Esophagus squamous epithelium (tissue), 5 donors: ENCODE results near the gene HBA1. TPM values are rescaled to one million over a fixed set of nuclear protein-coding genes. Genes with fewer than 3 reads are reported as not detected.
"Not testable (repeated sequence)": the region's sequence is repeated elsewhere in the genome, so short reads cannot be mapped to it uniquely, and the experiment has no call there.

Source experiments
- DNase-seq: peaks from one replicate; lab custom pipeline; 2025; lab: John Stamatoyannopoulos, UW
- H3K27ac ChIP-seq, 4 donors: fragments of 200-600 bp; sonication (generic); one replicate each; pipeline ENCODE4 v1.5.1; 2016 to 2019; ENCODE audit warnings: mild to moderate bottlenecking in 1 of 4
- H3K27me3 ChIP-seq, 4 donors: fragments of 200-600 bp; sonication (generic); 1 replicate in 3 of 4; 2 replicates in 1 of 4; pipeline versions ENCODE4 v1.5.1 to v1.6.0; 2017 to 2021; ENCODE audit warnings: antibody characterized with exemption in 1 of 4
- H3K36me3 ChIP-seq, 3 donors: fragments of 200-600 bp; sonication (generic); one replicate each; pipeline ENCODE4 v1.5.1; 2016 to 2019
- H3K4me1 ChIP-seq, 3 donors: fragments of 200-600 bp; sonication (generic); one replicate each; pipeline ENCODE4 v1.5.1; 2017 to 2019
- H3K4me3 ChIP-seq, 4 donors: fragments of 200-600 bp; sonication (generic); 1 replicate in 3 of 4; 2 replicates in 1 of 4; pipeline ENCODE4 v1.5.1; 2016 to 2019; ENCODE audit warnings: mild to moderate bottlenecking in 2 of 4, moderate library complexity in 1 of 4
- H3K9me3 ChIP-seq, 3 donors: fragments of 200-600 bp; sonication (generic); one replicate each; pipeline ENCODE4 v1.5.1; 2016 to 2019
- POLR2A ChIP-seq, 4 donors: fragments of 450-650 bp; IDR thresholded peaks; one replicate each; pipeline ENCODE4 v1.6.1; 2017; ENCODE audit warnings: antibody characterized with exemption in 4 of 4, mild to moderate bottlenecking in 4 of 4, moderate library complexity in 3 of 4
- WGBS, 2 donors: methylation state at CpG; one replicate each; pipeline ENCODE4 v1.1.5; 2018; 5-methylcytosine and 5-hydroxymethylcytosine counted together
- intact Hi-C: fragments of 100-400 bp; cut with DNase I; formaldehyde crosslinking; loops from one replicate; pipeline ENCODE4 v1.15.0; 2022
- total RNA-seq, 4 donors: library from RNA; depleted of rRNA; stranded (reverse); fragments of >200 nt; gene quantifications; one replicate each; pipeline ENCODE4 v1.1.0, GENCODE V29; 2016
- TF ChIP-seq, protein P1 (sequence below), 6 experiments: fragments of 450-650 bp in 4 of 6; fragments of 200-600 bp in 2 of 6; sonication (generic) in 2 of 6; IDR thresholded peaks; one replicate each; pipeline ENCODE4 v1.5.1; 2016 to 2019; ENCODE audit warnings: antibody characterized with exemption in 6 of 6, mild to moderate bottlenecking in 4 of 6, moderate library complexity in 4 of 6
- donor health status: DM: yes; HTN: yes; CAD: no.

Gene HBA1
- total RNA-seq, 4 donors from 2014 or later = 1.0 to 12.9 TPM; not detected in 2

DNA sequence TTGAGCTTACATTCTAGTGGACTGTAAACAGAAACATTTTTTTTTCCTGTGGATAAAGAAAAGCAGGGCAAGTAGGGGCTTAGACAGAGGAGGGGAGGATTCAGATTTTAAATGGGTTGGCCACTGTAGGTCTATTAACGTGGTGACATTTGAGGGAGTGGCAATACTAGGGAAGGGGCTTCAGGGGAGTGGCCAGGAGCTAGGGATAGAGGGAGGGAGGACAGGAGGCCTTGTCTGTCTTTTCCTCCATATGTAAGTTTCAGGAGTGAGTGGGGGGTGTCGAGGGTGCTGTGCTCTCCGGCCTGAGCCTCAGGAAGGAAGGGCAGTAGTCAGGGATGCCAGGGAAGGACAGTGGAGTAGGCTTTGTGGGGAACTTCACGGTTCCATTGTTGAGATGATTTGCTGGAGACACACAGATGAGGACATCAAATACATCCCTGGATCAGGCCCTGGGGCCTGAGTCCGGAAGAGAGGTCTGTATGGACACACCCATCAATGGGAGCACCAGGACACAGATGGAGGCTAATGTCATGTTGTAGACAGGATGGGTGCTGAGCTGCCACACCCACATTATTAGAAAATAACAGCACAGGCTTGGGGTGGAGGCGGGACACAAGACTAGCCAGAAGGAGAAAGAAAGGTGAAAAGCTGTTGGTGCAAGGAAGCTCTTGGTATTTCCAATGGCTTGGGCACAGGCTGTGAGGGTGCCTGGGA, 17.2 kb upstream of the HBA1 start:
- no peak overlapping the region for H3K27ac ChIP-seq
- no peak overlapping the region for H3K4me3 ChIP-seq
- peaks cover 0 to 88% (median 6%) of the 10 kb centered on the region in 4 donors for H3K27me3 ChIP-seq
- DNase-seq = no peak
- no peak for TF ChIP-seq POLR2A (IDR thresholded peaks at IDR 0.05)
- TF ChIP-seq, protein P1, sequence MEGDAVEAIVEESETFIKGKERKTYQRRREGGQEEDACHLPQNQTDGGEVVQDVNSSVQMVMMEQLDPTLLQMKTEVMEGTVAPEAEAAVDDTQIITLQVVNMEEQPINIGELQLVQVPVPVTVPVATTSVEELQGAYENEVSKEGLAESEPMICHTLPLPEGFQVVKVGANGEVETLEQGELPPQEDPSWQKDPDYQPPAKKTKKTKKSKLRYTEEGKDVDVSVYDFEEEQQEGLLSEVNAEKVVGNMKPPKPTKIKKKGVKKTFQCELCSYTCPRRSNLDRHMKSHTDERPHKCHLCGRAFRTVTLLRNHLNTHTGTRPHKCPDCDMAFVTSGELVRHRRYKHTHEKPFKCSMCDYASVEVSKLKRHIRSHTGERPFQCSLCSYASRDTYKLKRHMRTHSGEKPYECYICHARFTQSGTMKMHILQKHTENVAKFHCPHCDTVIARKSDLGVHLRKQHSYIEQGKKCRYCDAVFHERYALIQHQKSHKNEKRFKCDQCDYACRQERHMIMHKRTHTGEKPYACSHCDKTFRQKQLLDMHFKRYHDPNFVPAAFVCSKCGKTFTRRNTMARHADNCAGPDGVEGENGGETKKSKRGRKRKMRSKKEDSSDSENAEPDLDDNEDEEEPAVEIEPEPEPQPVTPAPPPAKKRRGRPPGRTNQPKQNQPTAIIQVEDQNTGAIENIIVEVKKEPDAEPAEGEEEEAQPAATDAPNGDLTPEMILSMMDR (IDR thresholded peaks at IDR 0.05) = no peak
- intact Hi-C loops = no loop called here
- no peaks in the 10 kb centered on the region for H3K36me3 ChIP-seq
- H3K4me1 ChIP-seq = peaks cover 3 to 8% (median 7%) of the 10 kb centered on the region in 3 donors
- WGBS, 2 donors = 48 to 50% methylated on average over 6 of the region's 6 CpGs
- no peaks in the 10 kb centered on the region for H3K9me3 ChIP-seq

- peaks cover under 1 to 82% (median 5%) of the 10 kb centered on the region in 4 donors for H3K27me3 ChIP-seq
- 81% methylated on average over 5 of the region's 20 CpGs; no CpG with 5 or more reads in 1 of the 2 donors for WGBS, 2 donors
- H3K9me3 ChIP-seq, H3K36me3 ChIP-seq, intact Hi-C loops, H3K27ac ChIP-seq, H3K4me3 ChIP-seq, H3K4me1 ChIP-seq, DNase-seq: not testable (repeated sequence)
Measured at GRCh38 chr16:160242-160641, 16.2 kb upstream of the HBA1 start.

DNA sequence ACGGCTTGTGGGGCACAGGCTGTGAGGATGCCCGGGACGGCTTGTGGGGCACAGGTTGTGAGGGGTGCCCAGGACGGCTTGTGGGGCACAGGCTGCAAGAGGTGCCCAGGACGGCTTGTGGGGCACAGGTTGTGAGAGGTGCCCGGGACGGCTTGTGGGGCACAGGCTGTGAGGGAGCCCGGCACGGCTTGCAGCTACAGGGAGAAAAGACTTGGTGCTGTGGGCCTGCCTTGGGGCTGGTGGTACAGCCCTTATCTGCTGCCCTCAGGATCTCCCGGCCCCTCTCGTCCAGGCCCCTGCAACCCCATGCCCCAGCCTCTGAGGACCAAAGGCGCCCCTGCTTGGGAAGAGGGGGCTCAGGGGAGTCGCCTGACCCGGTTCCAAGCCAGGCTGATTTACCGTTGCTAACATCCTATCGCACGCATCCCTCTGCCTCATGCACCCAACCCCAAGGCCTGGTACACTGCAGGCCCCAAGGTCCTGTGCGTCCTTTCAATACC, 15.7 kb upstream of the HBA1 start:
- H3K27ac ChIP-seq = no peak overlapping the region
- intact Hi-C loops = no loop called here
- TF ChIP-seq POLR2A (IDR thresholded peaks at IDR 0.05) = no peak
- TF ChIP-seq, protein P1 (IDR thresholded peaks at IDR 0.05) = no peak
- peaks cover 6 to 82% (median 8%) of the 10 kb centered on the region in 4 donors for H3K27me3 ChIP-seq
- H3K4me1 ChIP-seq = peaks cover 5 to 9% (median 8%) of the 10 kb centered on the region in 3 donors
- WGBS, 2 donors = 46 to 61% methylated on average over 12 of the region's 18 CpGs
- H3K9me3 ChIP-seq = no peaks in the 10 kb centered on the region
- no peak overlapping the region for H3K4me3 ChIP-seq
- DNase-seq = no peak
- H3K36me3 ChIP-seq = no peaks in the 10 kb centered on the region

GRCh38 chr16:162271-162991, 14.0 kb upstream of the HBA1 start:
- TF ChIP-seq, protein P1 (IDR thresholded peaks at IDR 0.05) = no peak
- no peak for TF ChIP-seq POLR2A (IDR thresholded peaks at IDR 0.05)
- no peak overlapping the region for H3K4me3 ChIP-seq
- H3K27me3 ChIP-seq = peaks cover 7 to 82% (median 22%) of the 10 kb centered on the region in 4 donors
- no peaks in the 10 kb centered on the region for H3K9me3 ChIP-seq
- no peaks in the 10 kb centered on the region for H3K36me3 ChIP-seq
- DNase-seq = no peak
- no peak overlapping the region for H3K27ac ChIP-seq
- intact Hi-C loops = no loop called here
- WGBS, 2 donors = 81 to 90% methylated on average over 6 to 9 of the region's 13 CpGs
- peaks cover 15 to 21% (median 17%) of the 10 kb centered on the region in 3 donors for H3K4me1 ChIP-seq

- H3K4me3 ChIP-seq, H3K27ac ChIP-seq, DNase-seq, intact Hi-C loops, H3K9me3 ChIP-seq, H3K36me3 ChIP-seq: not testable (repeated sequence)
- 57% methylated on average over 1 of the region's 10 CpGs; no CpG with 5 or more reads in 1 of the 2 donors for WGBS, 2 donors
- Histone ChIP-seq H3K4me1 (peaks cover 15 to 21% (median 17%) of the 10 kb centered on the region in 3 donors), H3K27me3 (peaks cover 7 to 84% (median 29%) of the 10 kb centered on the region in 4 donors)
Measured at GRCh38 chr16:163139-163538, 13.3 kb upstream of the HBA1 start.

DNA sequence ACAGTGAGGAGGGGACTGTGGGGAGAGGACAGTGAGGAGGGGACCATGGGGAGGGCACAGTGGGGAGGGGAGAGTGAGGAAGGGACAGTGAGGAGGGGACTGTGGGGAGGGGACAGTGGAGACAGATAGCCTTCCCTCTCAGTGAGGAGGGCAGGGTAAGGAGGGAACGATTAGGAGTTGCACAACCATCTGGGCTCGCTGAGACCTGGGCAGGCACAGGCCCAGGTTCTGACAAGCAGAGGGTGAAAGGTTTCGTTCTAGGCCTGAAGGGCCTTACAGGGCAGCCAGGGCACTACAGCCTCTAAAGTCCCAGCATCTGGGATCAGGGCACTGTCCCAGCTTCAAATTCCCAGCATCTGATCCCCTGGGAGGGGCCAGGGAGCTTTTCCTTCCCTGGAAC, 12.8 kb upstream of the HBA1 start:
- H3K4me3 ChIP-seq, H3K27ac ChIP-seq, H3K36me3 ChIP-seq, intact Hi-C loops, DNase-seq, H3K9me3 ChIP-seq: not testable (repeated sequence)
- 0 to 24% methylated on average over 1 to 3 of the region's 3 CpGs for WGBS, 2 donors
- peaks cover 7 to 84% (median 32%) of the 10 kb centered on the region in 4 donors for H3K27me3 ChIP-seq
- H3K4me1 ChIP-seq = peaks cover 15 to 21% (median 17%) of the 10 kb centered on the region in 3 donors

- H3K4me1 ChIP-seq = peaks cover 15 to 21% (median 17%) of the 10 kb centered on the region in 3 donors
- WGBS, 2 donors = no CpG with 5 or more reads among the region's 80 CpGs
- H3K4me3 ChIP-seq, DNase-seq, H3K27ac ChIP-seq, intact Hi-C loops, H3K9me3 ChIP-seq, H3K36me3 ChIP-seq: not testable (repeated sequence)
- H3K27me3 ChIP-seq = peaks cover 7 to 84% (median 32%) of the 10 kb centered on the region in 4 donors
Measured at GRCh38 chr16:164134-164823, 12.2 kb upstream of the HBA1 start.
